ENCODE data around the gene SLC16A13. TPM values are rescaled to one million over a fixed set of nuclear protein-coding genes. Genes with fewer than 3 reads are reported as not detected.

The SLC16A13 gene
- total RNA-seq, 2 donors from 2014 or later, result 5.3 to 5.5 TPM

GRCh38 chr17:7016886-7017826 is 18.7 kb upstream of the SLC16A13 start:
- Mint-ChIP-seq H3K4me1 (ENCODE audit: low read depth) (peaks cover 55% of the 10 kb centered on the region), H3K9me3 (no peaks in the 10 kb centered on the region), H3K27me3 (ENCODE audit: low read depth) (no peaks in the 10 kb centered on the region), H3K27ac (peak overlapping the region; percentile 55), H3K4me3 (peak overlapping the region; percentile 92), H3K36me3 (ENCODE audit: insufficient read depth in 2 of 2) (peaks cover 15% of the 10 kb centered on the region in 2 donors)
- ATAC-seq (replicated peaks in 1 of 2) (no peak), DNase-seq (no peak)

GRCh38 chr17:7017827-7018200 is 18.0 kb upstream of the SLC16A13 start:
- Mint-ChIP-seq H3K27ac (no peak overlapping the region), H3K9me3 (no peaks in the 10 kb centered on the region), H3K4me3 (peak overlapping the region; percentile 92), H3K4me1 (ENCODE audit: low read depth) (peaks cover 62% of the 10 kb centered on the region), H3K36me3 (ENCODE audit: insufficient read depth in 2 of 2) (peaks cover 14 to 15% of the 10 kb centered on the region in 2 donors), H3K27me3 (ENCODE audit: low read depth) (no peaks in the 10 kb centered on the region)
- ATAC-seq (replicated peaks in 1 of 2), result no peak
- peak; percentile 53 to 55 for DNase-seq

GRCh38 chr17:7018331-7018964 is 17.4 kb upstream of the SLC16A13 start:
- peaks cover 8 to 13% of the 10 kb centered on the region in 2 donors for H3K36me3 Mint-ChIP-seq (ENCODE audit: insufficient read depth in 2 of 2)
- no peak for ATAC-seq (replicated peaks in 1 of 2)

GRCh38 chr17:7019367-7019766 is 16.4 kb upstream of the SLC16A13 start:
- Mint-ChIP-seq H3K27ac (no peak overlapping the region), H3K27me3 (ENCODE audit: low read depth) (no peaks in the 10 kb centered on the region), H3K9me3 (no peaks in the 10 kb centered on the region), H3K4me1 (ENCODE audit: low read depth) (peaks cover 72% of the 10 kb centered on the region), H3K4me3 (no peak overlapping the region), H3K36me3 (ENCODE audit: insufficient read depth in 2 of 2) (peaks cover 2 to 5% of the 10 kb centered on the region in 2 donors)
- ATAC-seq (replicated peaks in 1 of 2) (no peak), DNase-seq (no peak)

More at GRCh38 chr17:7018331-7018964, 17.4 kb upstream of the SLC16A13 start:
- Mint-ChIP-seq H3K9me3 (no peaks in the 10 kb centered on the region), H3K27ac (no peak overlapping the region), H3K4me3 (peak overlapping the region in 1 of 2 donors; percentile 92), H3K4me1 (ENCODE audit: low read depth) (peaks cover 65% of the 10 kb centered on the region), H3K27me3 (ENCODE audit: low read depth) (no peaks in the 10 kb centered on the region)
- no peak for DNase-seq

GRCh38 chr17:7019839-7020519 is 15.8 kb upstream of the SLC16A13 start:
- peaks cover 75% of the 10 kb centered on the region for H3K4me1 Mint-ChIP-seq (ENCODE audit: low read depth)
- ATAC-seq (replicated peaks in 1 of 2), result no peak
- H3K4me3 Mint-ChIP-seq, result no peak overlapping the region
- H3K9me3 Mint-ChIP-seq, result no peaks in the 10 kb centered on the region
- no peaks in the 10 kb centered on the region for H3K27me3 Mint-ChIP-seq (ENCODE audit: low read depth)
- no peak for DNase-seq
- H3K36me3 Mint-ChIP-seq (ENCODE audit: insufficient read depth in 2 of 2), result peaks cover 0 to 5% of the 10 kb centered on the region in 2 donors
- H3K27ac Mint-ChIP-seq, result no peak overlapping the region

GRCh38 chr17:7020894-7021664 is 14.7 kb upstream of the SLC16A13 start:
- DNase-seq (no peak), ATAC-seq (replicated peaks in 1 of 2) (no peak)
- no peaks in the 10 kb centered on the region for H3K9me3 Mint-ChIP-seq
- peaks cover 0 to 5% of the 10 kb centered on the region in 2 donors for H3K36me3 Mint-ChIP-seq (ENCODE audit: insufficient read depth in 2 of 2)
- no peaks in the 10 kb centered on the region for H3K27me3 Mint-ChIP-seq (ENCODE audit: low read depth)
- H3K4me1 Mint-ChIP-seq (ENCODE audit: low read depth), result peaks cover 67% of the 10 kb centered on the region
- H3K4me3 Mint-ChIP-seq, result peak overlapping the region; percentile 76 to 83
- H3K27ac Mint-ChIP-seq, result peak overlapping the region; percentile 5

GRCh38 chr17:7021993-7022778 is 13.6 kb upstream of the SLC16A13 start:
- peak; percentile 87 to 93 for DNase-seq
- ATAC-seq (replicated peaks in 1 of 2), result peak; percentile 76
- no peak overlapping the region for H3K27ac Mint-ChIP-seq
- H3K4me3 Mint-ChIP-seq, result peak overlapping the region; percentile 76 to 83
- H3K27me3 Mint-ChIP-seq (ENCODE audit: low read depth), result no peaks in the 10 kb centered on the region
- H3K9me3 Mint-ChIP-seq, result no peaks in the 10 kb centered on the region
- H3K4me1 Mint-ChIP-seq (ENCODE audit: low read depth), result peaks cover 56% of the 10 kb centered on the region
- peaks cover 0 to 3% of the 10 kb centered on the region in 2 donors for H3K36me3 Mint-ChIP-seq (ENCODE audit: insufficient read depth in 2 of 2)

GRCh38 chr17:7022781-7023571 is 12.8 kb upstream of the SLC16A13 start, which contains the start of gene BCL6B:
BCL6B (plus strand) TSS chr17:7023050; CDS start chr17:7023672, 622 bp downstream.
- ATAC-seq (replicated peaks in 1 of 2) (no peak), DNase-seq (no peak)
- Mint-ChIP-seq H3K4me1 (ENCODE audit: low read depth) (peaks cover 48% of the 10 kb centered on the region), H3K9me3 (no peaks in the 10 kb centered on the region), H3K36me3 (ENCODE audit: insufficient read depth in 2 of 2) (no peaks in the 10 kb centered on the region), H3K27me3 (ENCODE audit: low read depth) (no peaks in the 10 kb centered on the region), H3K27ac (peak within 1 kb of the TSS; percentile 55), H3K4me3 (peak within 1 kb of the TSS; percentile 76 to 83)

GRCh38 chr17:7023576-7024401 is 12.0 kb upstream of the SLC16A13 start:
- ATAC-seq (replicated peaks in 1 of 2) (peak; percentile 79 to 81), DNase-seq (peak; percentile 97)
- peak overlapping the region; percentile 76 to 83 for H3K4me3 Mint-ChIP-seq
- H3K36me3 Mint-ChIP-seq (ENCODE audit: insufficient read depth in 2 of 2), result no peaks in the 10 kb centered on the region
- no peaks in the 10 kb centered on the region for H3K9me3 Mint-ChIP-seq
- peaks cover 42% of the 10 kb centered on the region for H3K4me1 Mint-ChIP-seq (ENCODE audit: low read depth)
- no peaks in the 10 kb centered on the region for H3K27me3 Mint-ChIP-seq (ENCODE audit: low read depth)
- H3K27ac Mint-ChIP-seq, result peak overlapping the region; percentile 55

- Mint-ChIP-seq H3K27ac (no peak overlapping the region), H3K36me3 (ENCODE audit: insufficient read depth in 2 of 2) (no peaks in the 10 kb centered on the region), H3K4me1 (ENCODE audit: low read depth) (peaks cover 42% of the 10 kb centered on the region), H3K9me3 (peaks cover 0 to 4% of the 10 kb centered on the region in 2 donors), H3K4me3 (no peak overlapping the region), H3K27me3 (ENCODE audit: low read depth) (no peaks in the 10 kb centered on the region)
- no peak for ATAC-seq (replicated peaks in 1 of 2)
- no peak for DNase-seq
These were observed 11.4 kb upstream of the SLC16A13 start for GRCh38 chr17:7024402-7024785.

GRCh38 chr17:7025245-7025644 is 10.6 kb upstream of the SLC16A13 start:
- H3K4me1 Mint-ChIP-seq (ENCODE audit: low read depth), result peaks cover 48% of the 10 kb centered on the region
- H3K4me3 Mint-ChIP-seq, result no peak overlapping the region
- ATAC-seq (replicated peaks in 1 of 2) (no peak), DNase-seq (no peak)
- no peaks in the 10 kb centered on the region for H3K27me3 Mint-ChIP-seq (ENCODE audit: low read depth)
- H3K9me3 Mint-ChIP-seq, result peaks cover 3 to 4% of the 10 kb centered on the region in 2 donors
- no peak overlapping the region for H3K27ac Mint-ChIP-seq
- no peaks in the 10 kb centered on the region for H3K36me3 Mint-ChIP-seq (ENCODE audit: insufficient read depth in 2 of 2)
